SH-SY5Y (cell line): ENCODE results near the gene STK32A.

Experiments used
- GATA2 ChIP-seq: IDR thresholded peaks from 2 replicates; pipeline ENCODE4 v1.6.1; 2011; ENCODE audit warnings: mild to moderate bottlenecking, low read depth, low read length
- GATA3 ChIP-seq: IDR thresholded peaks from 2 replicates; pipeline ENCODE4 v1.6.1; 2011; ENCODE audit warnings: low read depth, mild to moderate bottlenecking, low read length, moderate library complexity

DNA sequence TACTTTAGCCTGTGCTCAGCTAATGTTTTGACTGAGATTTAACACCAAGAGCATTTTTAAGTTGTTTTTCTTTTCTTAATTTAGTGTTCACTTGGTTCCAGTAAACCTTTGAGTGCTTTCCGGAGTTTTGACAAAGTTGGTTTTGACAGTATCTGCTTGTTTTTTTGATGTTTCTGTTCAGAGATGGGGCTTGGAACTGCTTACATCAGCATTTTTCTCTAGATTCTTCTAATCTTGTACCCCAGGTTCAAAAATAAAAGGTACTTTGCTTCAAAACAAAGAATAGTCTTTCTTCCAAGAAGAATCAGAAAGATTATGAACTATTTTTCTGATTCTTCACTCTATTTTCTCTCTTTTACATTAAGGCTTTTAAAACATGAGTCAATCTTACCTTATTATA lies 142.9 kb downstream of the STK32A start:
- no peak for TF ChIP-seq GATA2
- TF ChIP-seq GATA3 = no peak
